Measurements from ENCODE around the gene PLCB1. TPM values are rescaled to one million over a fixed set of nuclear protein-coding genes. Genes with fewer than 3 reads are reported as not detected.

The PLCB1 gene
- total and polyA plus RNA-seq, 7 experiments from 2014 or later: 0.56 to 17.6 (median 2.3) TPM

DNA sequence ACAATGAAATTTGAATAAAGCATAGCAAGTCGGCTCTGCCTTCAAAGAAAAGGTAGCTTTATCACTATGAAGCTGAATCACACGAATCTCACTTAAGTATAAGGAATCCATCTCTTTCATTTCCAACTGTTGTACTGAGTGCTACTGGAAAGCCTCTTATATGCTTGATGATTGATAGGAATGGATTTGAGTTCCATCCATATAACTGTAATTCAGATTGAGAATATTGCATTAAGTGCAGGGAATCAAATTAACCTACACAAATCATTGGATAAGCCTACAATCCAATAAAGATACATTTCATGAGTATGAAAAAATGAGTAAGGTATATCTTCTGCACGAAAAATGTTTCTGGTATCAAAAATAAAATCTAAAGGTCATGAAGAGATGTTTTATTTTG, 492.0 kb downstream of the PLCB1 start:
- H3K4me3 ChIP-seq (ENCODE audit: low read length): no peak overlapping the region
- CTCF ChIA-PET: no interaction called here
- intact Hi-C loops (cut with micrococcal nuclease): no loop called here

GRCh38 chr20:8624616-8625015, 492.6 kb downstream of the PLCB1 start:
- DNase-seq (no peak), ATAC-seq (no peak)
- no peaks in the 10 kb centered on the region for H3K9me3 ChIP-seq (ENCODE audit: control insufficient read depth in 2 of 3, low read length in 3 of 3)
- no peaks in the 10 kb centered on the region for H3K36me3 Mint-ChIP-seq
- POLR2A ChIA-PET: no interaction called here
- H3K4me3 ChIP-seq (ENCODE audit: low read length): no peak overlapping the region
- no peaks in the 10 kb centered on the region for H3K4me1 Mint-ChIP-seq
- no peaks in the 10 kb centered on the region for H3K27me3 ChIP-seq (ENCODE audit: control insufficient read depth in 2 of 2, insufficient read depth in 2 of 2, low read length in 2 of 2)
- H3K36me3 ChIP-seq (ENCODE audit: control insufficient read depth in 2 of 3, insufficient read depth in 3 of 3, low read length in 3 of 3): no peaks in the 10 kb centered on the region
- CTCF ChIA-PET: no interaction called here
- no peaks in the 10 kb centered on the region for H3K27me3 Mint-ChIP-seq
- H3K4me1 ChIP-seq (ENCODE audit: control insufficient read depth in 2 of 2, insufficient read depth in 2 of 2, low read length in 2 of 2): no peaks in the 10 kb centered on the region
- no peak overlapping the region for H3K27ac Mint-ChIP-seq
- H3K4me3 Mint-ChIP-seq: no peak overlapping the region
- intact Hi-C loops (cut with micrococcal nuclease): no loop called here
- peaks cover 0 to 4% (median 0%) of the 10 kb centered on the region in 11 donors for H3K9me3 Mint-ChIP-seq
- no peak overlapping the region for H3K27ac ChIP-seq (ENCODE audit: low read depth, low read length)

More for the DNA sequence above, 492.0 kb downstream of the PLCB1 start:
- no peak overlapping the region for H3K4me3 Mint-ChIP-seq
- H3K9me3 ChIP-seq (ENCODE audit: control insufficient read depth in 2 of 3, low read length in 3 of 3): no peaks in the 10 kb centered on the region
- H3K27ac Mint-ChIP-seq: no peak overlapping the region
- no peak overlapping the region for H3K27ac ChIP-seq (ENCODE audit: low read depth, low read length)
- no peaks in the 10 kb centered on the region for H3K27me3 Mint-ChIP-seq
- H3K4me1 ChIP-seq (ENCODE audit: control insufficient read depth in 2 of 2, insufficient read depth in 2 of 2, low read length in 2 of 2): no peaks in the 10 kb centered on the region
- H3K4me1 Mint-ChIP-seq: no peaks in the 10 kb centered on the region
- no peaks in the 10 kb centered on the region for H3K36me3 ChIP-seq (ENCODE audit: control insufficient read depth in 2 of 3, insufficient read depth in 3 of 3, low read length in 3 of 3)
- H3K36me3 Mint-ChIP-seq: no peaks in the 10 kb centered on the region
- no peak for ATAC-seq
- no peak for DNase-seq
- H3K9me3 Mint-ChIP-seq: peaks cover 0 to 4% (median 0%) of the 10 kb centered on the region in 11 donors
- H3K27me3 ChIP-seq (ENCODE audit: control insufficient read depth in 2 of 2, insufficient read depth in 2 of 2, low read length in 2 of 2): no peaks in the 10 kb centered on the region
- POLR2A ChIA-PET: no interaction called here

- H3K9me3 Mint-ChIP-seq: peaks cover 0 to 4% (median 0%) of the 10 kb centered on the region in 11 donors
- DNase-seq: no peak
- CTCF ChIA-PET: no interaction called here
Measured at GRCh38 chr20:8627340-8628004, 495.4 kb downstream of the PLCB1 start.

GRCh38 chr20:8631271-8631670, 499.2 kb downstream of the PLCB1 start:
- peaks cover 0 to 3% (median 0%) of the 10 kb centered on the region in 7 donors for H3K4me1 Mint-ChIP-seq
- Histone ChIP-seq H3K4me3 (ENCODE audit: low read length) (no peak overlapping the region), H3K27me3 (ENCODE audit: control insufficient read depth in 2 of 2, insufficient read depth in 2 of 2, low read length in 2 of 2) (no peaks in the 10 kb centered on the region), H3K9me3 (ENCODE audit: control insufficient read depth in 2 of 3, low read length in 3 of 3) (no peaks in the 10 kb centered on the region), H3K36me3 (ENCODE audit: control insufficient read depth in 2 of 3, insufficient read depth in 3 of 3, low read length in 3 of 3) (no peaks in the 10 kb centered on the region), H3K27ac (ENCODE audit: low read depth, low read length) (no peak overlapping the region), H3K4me1 (ENCODE audit: control insufficient read depth in 2 of 2, insufficient read depth in 2 of 2, low read length in 2 of 2) (no peaks in the 10 kb centered on the region)
- no peak overlapping the region for H3K4me3 Mint-ChIP-seq
- H3K27me3 Mint-ChIP-seq: peaks cover 0 to 4% (median 0%) of the 10 kb centered on the region in 5 donors
- peaks cover 0 to 4% (median 0%) of the 10 kb centered on the region in 5 donors for H3K36me3 Mint-ChIP-seq
- peaks cover 0 to 7% (median 0%) of the 10 kb centered on the region in 11 donors for H3K9me3 Mint-ChIP-seq
- CTCF ChIA-PET: no interaction called here
- H3K27ac Mint-ChIP-seq: no peak overlapping the region
- POLR2A ChIA-PET: no interaction called here
- intact Hi-C loops (cut with micrococcal nuclease): no loop called here
- DNase-seq (no peak), ATAC-seq (no peak)

More at GRCh38 chr20:8627340-8628004, 495.4 kb downstream of the PLCB1 start:
- H3K9me3 ChIP-seq (ENCODE audit: control insufficient read depth in 2 of 3, low read length in 3 of 3): no peaks in the 10 kb centered on the region
- Mint-ChIP-seq H3K4me1 (peaks cover 0 to under 1% (median 0%) of the 10 kb centered on the region in 7 donors), H3K4me3 (no peak overlapping the region), H3K27me3 (no peaks in the 10 kb centered on the region), H3K27ac (no peak overlapping the region), H3K36me3 (peaks cover 0 to 4% (median 0%) of the 10 kb centered on the region in 5 donors)
- H3K4me1 ChIP-seq (ENCODE audit: control insufficient read depth in 2 of 2, insufficient read depth in 2 of 2, low read length in 2 of 2): no peaks in the 10 kb centered on the region
- no peak overlapping the region for H3K27ac ChIP-seq (ENCODE audit: low read depth, low read length)
- no peaks in the 10 kb centered on the region for H3K27me3 ChIP-seq (ENCODE audit: control insufficient read depth in 2 of 2, insufficient read depth in 2 of 2, low read length in 2 of 2)
- no peak for ATAC-seq
- intact Hi-C loops (cut with micrococcal nuclease): no loop called here
- no peaks in the 10 kb centered on the region for H3K36me3 ChIP-seq (ENCODE audit: control insufficient read depth in 2 of 3, insufficient read depth in 3 of 3, low read length in 3 of 3)
- POLR2A ChIA-PET: no interaction called here
- H3K4me3 ChIP-seq (ENCODE audit: low read length): no peak overlapping the region

DNA sequence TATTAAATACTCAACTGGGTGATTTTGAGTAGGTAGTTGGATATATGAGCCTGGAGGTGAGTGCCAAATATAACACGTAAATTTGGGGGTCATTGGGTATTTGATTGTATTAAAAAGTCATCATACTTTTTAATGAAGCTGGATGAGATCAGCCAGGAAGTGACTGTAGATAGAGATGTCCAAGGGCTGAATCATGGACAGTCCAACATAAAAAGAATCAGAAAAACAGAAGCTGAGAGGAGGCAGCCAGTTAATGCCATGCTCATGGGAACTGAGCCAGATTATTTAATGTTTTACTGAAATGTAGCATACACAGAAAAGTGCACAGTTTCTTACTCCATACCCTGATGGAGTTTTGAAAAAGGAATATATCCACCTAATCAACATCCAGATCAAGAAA, 501.3 kb downstream of the PLCB1 start:
- POLR2A ChIA-PET: no interaction called here

DNA sequence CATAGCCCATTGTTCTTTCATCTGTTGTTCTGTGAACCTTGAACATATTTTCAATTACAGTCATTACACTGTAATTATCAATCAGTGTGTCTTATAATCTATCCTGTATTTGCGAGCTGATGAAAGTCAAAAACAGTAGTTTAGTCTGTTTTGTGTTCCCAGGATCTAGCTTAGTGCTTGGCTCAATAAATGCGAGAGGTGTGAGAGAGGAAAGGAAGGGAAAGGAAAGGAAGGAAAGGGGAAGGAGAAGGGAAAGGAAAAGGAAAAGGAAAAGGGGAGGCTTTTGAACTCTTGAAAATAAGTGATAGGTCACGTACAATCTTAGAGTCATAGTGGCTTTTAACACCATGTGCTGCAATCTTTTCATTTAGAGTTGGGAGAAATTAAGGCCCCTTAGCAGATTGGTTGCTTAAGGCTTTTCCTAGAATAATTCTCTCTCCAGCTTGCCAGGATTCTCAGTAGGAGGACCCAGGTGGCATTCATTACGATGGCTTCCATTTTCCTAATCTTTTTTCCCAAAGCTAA, 503.0 kb downstream of the PLCB1 start:
- DNase-seq (no peak), ATAC-seq (no peak)
- Mint-ChIP-seq H3K27ac (no peak overlapping the region), H3K9me3 (peaks cover 0 to 7% (median 0%) of the 10 kb centered on the region in 11 donors), H3K36me3 (peaks cover 0 to 4% (median 0%) of the 10 kb centered on the region in 5 donors), H3K4me3 (no peak overlapping the region), H3K27me3 (peaks cover 0 to 4% (median 0%) of the 10 kb centered on the region in 5 donors), H3K4me1 (peaks cover 0 to 3% (median 0%) of the 10 kb centered on the region in 7 donors)
- intact Hi-C loops (cut with micrococcal nuclease): no loop called here
- ChIA-PET CTCF (no interaction called here), POLR2A (no interaction called here)
- Histone ChIP-seq H3K27me3 (ENCODE audit: control insufficient read depth in 2 of 2, insufficient read depth in 2 of 2, low read length in 2 of 2) (no peaks in the 10 kb centered on the region), H3K27ac (ENCODE audit: low read depth, low read length) (no peak overlapping the region), H3K9me3 (ENCODE audit: control insufficient read depth in 2 of 3, low read length in 3 of 3) (no peaks in the 10 kb centered on the region), H3K36me3 (ENCODE audit: control insufficient read depth in 2 of 3, insufficient read depth in 3 of 3, low read length in 3 of 3) (no peaks in the 10 kb centered on the region), H3K4me1 (ENCODE audit: control insufficient read depth in 2 of 2, insufficient read depth in 2 of 2, low read length in 2 of 2) (no peaks in the 10 kb centered on the region), H3K4me3 (ENCODE audit: low read length) (no peak overlapping the region)

More for the DNA sequence above, 501.3 kb downstream of the PLCB1 start:
- DNase-seq (no peak), ATAC-seq (no peak)
- no peaks in the 10 kb centered on the region for H3K9me3 ChIP-seq (ENCODE audit: control insufficient read depth in 2 of 3, low read length in 3 of 3)
- Mint-ChIP-seq H3K36me3 (peaks cover 0 to 4% (median 0%) of the 10 kb centered on the region in 5 donors), H3K4me1 (peaks cover 0 to 3% (median 0%) of the 10 kb centered on the region in 7 donors), H3K9me3 (peaks cover 0 to 7% (median 0%) of the 10 kb centered on the region in 11 donors), H3K4me3 (no peak overlapping the region), H3K27ac (no peak overlapping the region), H3K27me3 (peaks cover 0 to 4% (median 0%) of the 10 kb centered on the region in 5 donors)
- H3K27me3 ChIP-seq (ENCODE audit: control insufficient read depth in 2 of 2, insufficient read depth in 2 of 2, low read length in 2 of 2): no peaks in the 10 kb centered on the region
- intact Hi-C loops (cut with micrococcal nuclease): no loop called here
- no peak overlapping the region for H3K4me3 ChIP-seq (ENCODE audit: low read length)
- CTCF ChIA-PET: no interaction called here
- no peaks in the 10 kb centered on the region for H3K36me3 ChIP-seq (ENCODE audit: control insufficient read depth in 2 of 3, insufficient read depth in 3 of 3, low read length in 3 of 3)
- no peaks in the 10 kb centered on the region for H3K4me1 ChIP-seq (ENCODE audit: control insufficient read depth in 2 of 2, insufficient read depth in 2 of 2, low read length in 2 of 2)
- no peak overlapping the region for H3K27ac ChIP-seq (ENCODE audit: low read depth, low read length)

- no peaks in the 10 kb centered on the region for H3K36me3 ChIP-seq (ENCODE audit: control insufficient read depth in 2 of 3, insufficient read depth in 3 of 3, low read length in 3 of 3)
- DNase-seq: no peak
- no peak overlapping the region for H3K27ac ChIP-seq (ENCODE audit: low read depth, low read length)
- ChIA-PET POLR2A (no interaction called here), CTCF (no interaction called here)
- Mint-ChIP-seq H3K9me3 (peaks cover 0 to 7% (median 0%) of the 10 kb centered on the region in 11 donors), H3K27me3 (peaks cover 0 to 4% (median 0%) of the 10 kb centered on the region in 5 donors), H3K4me3 (no peak overlapping the region), H3K27ac (no peak overlapping the region), H3K4me1 (peaks cover 0 to 3% (median 0%) of the 10 kb centered on the region in 7 donors), H3K36me3 (peaks cover 0 to 4% (median 0%) of the 10 kb centered on the region in 5 donors)
- H3K27me3 ChIP-seq (ENCODE audit: control insufficient read depth in 2 of 2, insufficient read depth in 2 of 2, low read length in 2 of 2): no peaks in the 10 kb centered on the region
- H3K4me1 ChIP-seq (ENCODE audit: control insufficient read depth in 2 of 2, insufficient read depth in 2 of 2, low read length in 2 of 2): no peaks in the 10 kb centered on the region
- no peak for ATAC-seq
- H3K9me3 ChIP-seq (ENCODE audit: control insufficient read depth in 2 of 3, low read length in 3 of 3): no peaks in the 10 kb centered on the region
- H3K4me3 ChIP-seq (ENCODE audit: low read length): no peak overlapping the region
- intact Hi-C loops (cut with micrococcal nuclease): no loop called here
Measured at GRCh38 chr20:8635837-8636236, 503.8 kb downstream of the PLCB1 start.
